ENCODE data around the gene LCN2. TPM values are rescaled to one million over a fixed set of nuclear protein-coding genes. Genes with fewer than 3 reads are reported as not detected.
A peak's percentile ranks its signal among the peaks of the same experiment; 100 is the strongest.

Gene LCN2
- total RNA-seq, 3 donors from 2014 or later (not counting 1 experiment from before 2014, with no cell fraction given): 0.82 to 0.99 TPM; not detected in 1

DNA sequence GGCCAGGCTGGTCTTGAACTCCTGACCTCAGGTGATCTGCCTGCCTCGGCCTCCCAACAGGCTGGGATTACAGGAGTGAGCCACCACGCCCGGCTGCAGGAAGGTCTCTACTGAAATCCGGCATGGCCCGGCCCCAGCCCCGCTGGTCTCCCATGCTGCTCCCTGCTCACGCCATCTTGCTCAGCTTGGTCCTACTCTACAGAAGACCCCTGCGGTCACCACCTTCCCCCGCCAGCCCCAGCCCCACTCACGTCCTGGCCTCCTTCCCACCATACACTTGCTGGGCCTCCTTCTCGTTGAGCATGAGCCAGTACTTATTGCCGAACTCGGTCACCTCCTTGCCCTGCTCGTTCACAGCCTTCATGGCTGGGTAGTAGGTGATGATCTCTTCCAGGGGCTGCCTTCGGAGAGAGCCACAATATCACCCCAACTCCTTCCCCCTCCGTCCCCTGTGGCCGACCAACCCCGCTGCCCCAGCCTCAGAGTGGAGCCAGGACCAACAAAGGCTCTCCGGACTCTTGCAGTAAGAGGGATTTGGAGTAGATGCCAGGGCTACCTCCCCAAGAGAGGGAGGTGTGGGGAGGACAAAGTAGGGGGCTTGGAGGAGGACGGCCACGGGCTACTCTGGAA is 25.7 kb upstream of the LCN2 start:
- peaks cover 14 to 24% of the 10 kb centered on the region in 2 donors for H3K4me1 Mint-ChIP-seq
- H3K27me3 Mint-ChIP-seq (ENCODE audit: low read depth in 2 of 2): no peaks in the 10 kb centered on the region
- Histone ChIP-seq H3K4me1 (ENCODE audit: control insufficient read depth, insufficient read depth, low read length) (peaks cover 24% of the 10 kb centered on the region), H3K4me3 (ENCODE audit: low read length) (no peak overlapping the region), H3K27ac (ENCODE audit: low read length) (no peak overlapping the region), H3K27me3 (ENCODE audit: control insufficient read depth, insufficient read depth, low read length) (no peaks in the 10 kb centered on the region), H3K36me3 (ENCODE audit: control insufficient read depth, insufficient read depth, low read length) (peaks cover 27% of the 10 kb centered on the region), H3K9me3 (ENCODE audit: control insufficient read depth, insufficient read depth, low read length) (no peaks in the 10 kb centered on the region)
- H3K27ac Mint-ChIP-seq: no peak overlapping the region
- no peak overlapping the region for H3K4me3 Mint-ChIP-seq
- ATAC-seq (no peak), DNase-seq (no peak)
- TF ChIP-seq, protein P1, sequence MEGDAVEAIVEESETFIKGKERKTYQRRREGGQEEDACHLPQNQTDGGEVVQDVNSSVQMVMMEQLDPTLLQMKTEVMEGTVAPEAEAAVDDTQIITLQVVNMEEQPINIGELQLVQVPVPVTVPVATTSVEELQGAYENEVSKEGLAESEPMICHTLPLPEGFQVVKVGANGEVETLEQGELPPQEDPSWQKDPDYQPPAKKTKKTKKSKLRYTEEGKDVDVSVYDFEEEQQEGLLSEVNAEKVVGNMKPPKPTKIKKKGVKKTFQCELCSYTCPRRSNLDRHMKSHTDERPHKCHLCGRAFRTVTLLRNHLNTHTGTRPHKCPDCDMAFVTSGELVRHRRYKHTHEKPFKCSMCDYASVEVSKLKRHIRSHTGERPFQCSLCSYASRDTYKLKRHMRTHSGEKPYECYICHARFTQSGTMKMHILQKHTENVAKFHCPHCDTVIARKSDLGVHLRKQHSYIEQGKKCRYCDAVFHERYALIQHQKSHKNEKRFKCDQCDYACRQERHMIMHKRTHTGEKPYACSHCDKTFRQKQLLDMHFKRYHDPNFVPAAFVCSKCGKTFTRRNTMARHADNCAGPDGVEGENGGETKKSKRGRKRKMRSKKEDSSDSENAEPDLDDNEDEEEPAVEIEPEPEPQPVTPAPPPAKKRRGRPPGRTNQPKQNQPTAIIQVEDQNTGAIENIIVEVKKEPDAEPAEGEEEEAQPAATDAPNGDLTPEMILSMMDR (IDR thresholded peaks at IDR 0.05): no peak
- H3K36me3 Mint-ChIP-seq: no peaks in the 10 kb centered on the region
- no peaks in the 10 kb centered on the region for H3K9me3 Mint-ChIP-seq
- intact Hi-C loops (cut with micrococcal nuclease): no loop called here
- 95% methylated on average over 19 of the region's 21 CpGs for WGBS (ENCODE audit: insufficient coverage)

DNA sequence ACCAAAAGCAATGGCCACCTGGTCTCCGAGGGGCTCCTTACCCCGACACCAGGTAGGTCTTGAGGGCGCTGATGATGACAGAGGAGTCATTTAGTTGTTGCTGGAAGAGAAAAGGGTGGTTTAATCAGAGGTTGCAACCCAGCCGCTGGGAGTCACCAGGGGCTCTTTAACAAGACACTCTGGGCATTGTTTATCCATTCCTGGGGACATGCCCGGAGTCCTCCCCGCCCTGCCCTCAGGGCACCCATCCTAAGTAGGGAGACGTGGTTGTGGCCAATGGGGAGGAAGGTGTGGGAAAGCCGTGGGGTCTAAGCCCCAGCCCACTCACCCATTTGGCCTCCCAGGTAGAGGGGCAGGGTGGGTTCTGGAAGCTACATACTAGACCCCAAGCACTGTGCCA is 24.8 kb upstream of the LCN2 start:
- Mint-ChIP-seq H3K27me3 (ENCODE audit: low read depth in 2 of 2) (no peaks in the 10 kb centered on the region), H3K9me3 (no peaks in the 10 kb centered on the region), H3K36me3 (no peaks in the 10 kb centered on the region), H3K4me3 (no peak overlapping the region), H3K4me1 (peaks cover 22 to 32% of the 10 kb centered on the region in 2 donors), H3K27ac (peak overlapping the region in 1 of 2 donors; percentile 26)
- Histone ChIP-seq H3K9me3 (ENCODE audit: control insufficient read depth, insufficient read depth, low read length) (no peaks in the 10 kb centered on the region), H3K4me1 (ENCODE audit: control insufficient read depth, insufficient read depth, low read length) (peaks cover 32% of the 10 kb centered on the region), H3K4me3 (ENCODE audit: low read length) (no peak overlapping the region), H3K36me3 (ENCODE audit: control insufficient read depth, insufficient read depth, low read length) (peaks cover 27% of the 10 kb centered on the region), H3K27me3 (ENCODE audit: control insufficient read depth, insufficient read depth, low read length) (no peaks in the 10 kb centered on the region), H3K27ac (ENCODE audit: low read length) (no peak overlapping the region)
- DNase-seq (no peak), ATAC-seq (no peak)
- TF ChIP-seq, protein P1 (IDR thresholded peaks at IDR 0.05): no peak
- 96% methylated on average over 8 of the region's 8 CpGs for WGBS (ENCODE audit: insufficient coverage)
- intact Hi-C loops (cut with micrococcal nuclease): no loop called here

DNA sequence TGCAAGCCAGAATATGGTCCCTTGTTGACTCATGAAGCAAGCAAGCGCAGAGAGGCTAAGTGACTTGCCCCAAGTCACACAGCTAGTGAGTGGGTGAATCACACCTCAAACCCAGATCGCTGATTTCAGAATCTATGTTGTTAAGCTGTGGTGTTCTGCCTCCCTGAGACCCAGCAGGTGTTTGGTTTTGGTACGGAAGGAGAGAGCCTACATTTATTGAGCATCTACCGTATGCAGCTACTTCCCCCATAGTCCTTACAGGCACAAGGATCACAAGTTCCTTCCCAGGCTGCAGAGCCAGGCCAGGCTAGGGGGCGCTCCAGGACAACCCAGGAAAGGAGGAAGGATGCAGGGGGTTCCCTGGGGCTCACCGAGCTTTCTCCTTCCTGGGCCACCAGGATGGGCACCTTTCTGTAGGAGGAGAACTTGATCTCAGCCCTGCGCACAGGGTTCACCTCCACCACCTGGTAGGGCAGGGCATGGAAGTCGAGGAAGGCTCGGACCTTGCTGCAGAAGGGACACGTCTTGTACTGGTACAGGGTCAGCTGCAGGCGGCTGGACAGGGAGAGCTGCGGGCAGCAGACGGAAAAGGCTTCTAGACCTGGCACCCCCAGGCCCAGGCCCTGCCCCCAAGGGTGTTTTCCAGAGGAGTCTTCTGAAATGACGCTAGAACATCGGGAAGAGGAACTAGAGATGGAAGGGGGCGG is 24.2 kb upstream of the LCN2 start:
- no peak overlapping the region for H3K4me3 ChIP-seq (ENCODE audit: low read length)
- Mint-ChIP-seq H3K9me3 (no peaks in the 10 kb centered on the region), H3K27ac (peak overlapping the region in 1 of 2 donors; percentile 26), H3K36me3 (no peaks in the 10 kb centered on the region), H3K4me3 (peak overlapping the region; percentile 42), H3K4me1 (peaks cover 24 to 35% of the 10 kb centered on the region in 2 donors), H3K27me3 (ENCODE audit: low read depth in 2 of 2) (no peaks in the 10 kb centered on the region)
- ATAC-seq: no peak
- no peaks in the 10 kb centered on the region for H3K9me3 ChIP-seq (ENCODE audit: control insufficient read depth, insufficient read depth, low read length)
- no peak overlapping the region for H3K27ac ChIP-seq (ENCODE audit: low read length)
- WGBS (ENCODE audit: insufficient coverage): 74% methylated on average over 16 of the region's 16 CpGs
- intact Hi-C loops (cut with micrococcal nuclease): no loop called here
- TF ChIP-seq, protein P1 (IDR thresholded peaks at IDR 0.05): no peak
- H3K4me1 ChIP-seq (ENCODE audit: control insufficient read depth, insufficient read depth, low read length): peaks cover 34% of the 10 kb centered on the region
- H3K27me3 ChIP-seq (ENCODE audit: control insufficient read depth, insufficient read depth, low read length): no peaks in the 10 kb centered on the region
- H3K36me3 ChIP-seq (ENCODE audit: control insufficient read depth, insufficient read depth, low read length): peaks cover 27% of the 10 kb centered on the region
- DNase-seq: peak in 1 of 2 donors; percentile 66

All from natural killer cell (primary cell).